Stimulated activated CD4-positive, alpha-beta T cell treated with anti-CD3 and anti-CD28 coated beads, Interleukin-2, amount 100 ng/mL, for 4 hours (primary cell): ENCODE measurements around the gene POLA1.
A peak's percentile ranks its signal among the peaks of the same experiment; 100 is the strongest.
"Not testable (repeated sequence)": the region's sequence is repeated elsewhere in the genome, so short reads cannot be mapped to it uniquely, and the experiment has no call there.

ENCODE experiments used
- DNase-seq: peaks from one replicate; pipeline ENCODE4 v3.0.0-alpha.2; 2020; ENCODE audit warnings: low read depth

POLA1 gene

GRCh38 chrX:24796204-24796603 is 102.5 kb downstream of the POLA1 start:
- no peak for DNase-seq

- no peak for DNase-seq
Observed at GRCh38 chrX:24799078-24799477, 105.4 kb downstream of the POLA1 start.

- no peak for DNase-seq
Observed at GRCh38 chrX:24799565-24799964, 105.8 kb downstream of the POLA1 start.

GRCh38 chrX:24805201-24805600 is 111.5 kb downstream of the POLA1 start:
- no peak for DNase-seq

GRCh38 chrX:24819807-24820206 is 126.1 kb downstream of the POLA1 start:
- not testable (repeated sequence) for DNase-seq

- no peak for DNase-seq
Observed at GRCh38 chrX:24828147-24828546, 134.4 kb downstream of the POLA1 start.

GRCh38 chrX:24828600-24828999 is 134.9 kb downstream of the POLA1 start:
- DNase-seq = no peak

GRCh38 chrX:24833695-24834094 is 140.0 kb downstream of the POLA1 start:
- no peak for DNase-seq

GRCh38 chrX:24837966-24838365 is 144.2 kb downstream of the POLA1 start:
- DNase-seq = no peak

- peak; percentile 0 for DNase-seq
Observed at GRCh38 chrX:24838629-24839028, 144.9 kb downstream of the POLA1 start.

- DNase-seq = no peak
Observed at GRCh38 chrX:24839331-24839730, 145.6 kb downstream of the POLA1 start.

GRCh38 chrX:24842486-24842885 is 148.8 kb downstream of the POLA1 start:
- no peak for DNase-seq

- DNase-seq = no peak
Observed at GRCh38 chrX:24846550-24847150, 152.9 kb downstream of the POLA1 start.

GRCh38 chrX:24851289-24851688 is 157.6 kb downstream of the POLA1 start:
- DNase-seq = no peak

GRCh38 chrX:24851780-24852179 is 158.1 kb downstream of the POLA1 start:
- DNase-seq = no peak

GRCh38 chrX:24858004-24858746 is 164.5 kb downstream of the POLA1 start:
- DNase-seq = no peak

GRCh38 chrX:24859211-24859841 is 165.6 kb downstream of the POLA1 start:
- DNase-seq = no peak

GRCh38 chrX:24860140-24860539 is 166.4 kb downstream of the POLA1 start:
- no peak for DNase-seq

GRCh38 chrX:24862343-24862742 is 168.6 kb downstream of the POLA1 start:
- no peak for DNase-seq

GRCh38 chrX:24863779-24864178 is 170.1 kb downstream of the POLA1 start:
- not testable (repeated sequence) for DNase-seq

GRCh38 chrX:24870143-24870542 is 176.4 kb downstream of the POLA1 start:
- DNase-seq = no peak

GRCh38 chrX:24874604-24875247 is 181.0 kb downstream of the POLA1 start:
- DNase-seq = no peak
